ENCODE results near the gene RNF31. TPM values are rescaled to one million over a fixed set of nuclear protein-coding genes. Genes with fewer than 3 reads are reported as not detected.

RNF31 gene
- total RNA-seq, 4 donors from 2014 or later: 19.0 to 38.9 (median 32.0) TPM

GRCh38 chr14:24130380-24130716 lies 16.9 kb upstream of the RNF31 start, which contains the start of gene FITM1:
TSS of gene FITM1 (plus strand) at chr14:24130659. CDS start at chr14:24131564, 905 bp downstream.
- H3K4me3 ChIP-seq: no peak within 1 kb of the TSS
- no peaks in the 10 kb centered on the region for H3K27me3 ChIP-seq
- no peak for ATAC-seq
- H3K9me3 ChIP-seq: no peaks in the 10 kb centered on the region
- TF ChIP-seq EP300 (IDR thresholded peaks at IDR 0.05) (no peak), POLR2A (IDR thresholded peaks at IDR 0.05) (no peak), POLR2AphosphoS5 (IDR thresholded peaks at IDR 0.05) (no peak)
- TF ChIP-seq, protein P1, sequence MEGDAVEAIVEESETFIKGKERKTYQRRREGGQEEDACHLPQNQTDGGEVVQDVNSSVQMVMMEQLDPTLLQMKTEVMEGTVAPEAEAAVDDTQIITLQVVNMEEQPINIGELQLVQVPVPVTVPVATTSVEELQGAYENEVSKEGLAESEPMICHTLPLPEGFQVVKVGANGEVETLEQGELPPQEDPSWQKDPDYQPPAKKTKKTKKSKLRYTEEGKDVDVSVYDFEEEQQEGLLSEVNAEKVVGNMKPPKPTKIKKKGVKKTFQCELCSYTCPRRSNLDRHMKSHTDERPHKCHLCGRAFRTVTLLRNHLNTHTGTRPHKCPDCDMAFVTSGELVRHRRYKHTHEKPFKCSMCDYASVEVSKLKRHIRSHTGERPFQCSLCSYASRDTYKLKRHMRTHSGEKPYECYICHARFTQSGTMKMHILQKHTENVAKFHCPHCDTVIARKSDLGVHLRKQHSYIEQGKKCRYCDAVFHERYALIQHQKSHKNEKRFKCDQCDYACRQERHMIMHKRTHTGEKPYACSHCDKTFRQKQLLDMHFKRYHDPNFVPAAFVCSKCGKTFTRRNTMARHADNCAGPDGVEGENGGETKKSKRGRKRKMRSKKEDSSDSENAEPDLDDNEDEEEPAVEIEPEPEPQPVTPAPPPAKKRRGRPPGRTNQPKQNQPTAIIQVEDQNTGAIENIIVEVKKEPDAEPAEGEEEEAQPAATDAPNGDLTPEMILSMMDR (IDR thresholded peaks at IDR 0.05): no peak
- peaks cover 0 to 22% (median 2%) of the 10 kb centered on the region in 3 donors for H3K4me1 ChIP-seq
- H3K27ac ChIP-seq: peak within 1 kb of the TSS in 3 of 4 donors; percentile 46 to 69 (median 58)
- 80 to 86% methylated on average over 1 of the region's 5 CpGs for WGBS, 2 donors (ENCODE audit: low coverage in 1 of 2)
- no peaks in the 10 kb centered on the region for H3K36me3 ChIP-seq

DNA sequence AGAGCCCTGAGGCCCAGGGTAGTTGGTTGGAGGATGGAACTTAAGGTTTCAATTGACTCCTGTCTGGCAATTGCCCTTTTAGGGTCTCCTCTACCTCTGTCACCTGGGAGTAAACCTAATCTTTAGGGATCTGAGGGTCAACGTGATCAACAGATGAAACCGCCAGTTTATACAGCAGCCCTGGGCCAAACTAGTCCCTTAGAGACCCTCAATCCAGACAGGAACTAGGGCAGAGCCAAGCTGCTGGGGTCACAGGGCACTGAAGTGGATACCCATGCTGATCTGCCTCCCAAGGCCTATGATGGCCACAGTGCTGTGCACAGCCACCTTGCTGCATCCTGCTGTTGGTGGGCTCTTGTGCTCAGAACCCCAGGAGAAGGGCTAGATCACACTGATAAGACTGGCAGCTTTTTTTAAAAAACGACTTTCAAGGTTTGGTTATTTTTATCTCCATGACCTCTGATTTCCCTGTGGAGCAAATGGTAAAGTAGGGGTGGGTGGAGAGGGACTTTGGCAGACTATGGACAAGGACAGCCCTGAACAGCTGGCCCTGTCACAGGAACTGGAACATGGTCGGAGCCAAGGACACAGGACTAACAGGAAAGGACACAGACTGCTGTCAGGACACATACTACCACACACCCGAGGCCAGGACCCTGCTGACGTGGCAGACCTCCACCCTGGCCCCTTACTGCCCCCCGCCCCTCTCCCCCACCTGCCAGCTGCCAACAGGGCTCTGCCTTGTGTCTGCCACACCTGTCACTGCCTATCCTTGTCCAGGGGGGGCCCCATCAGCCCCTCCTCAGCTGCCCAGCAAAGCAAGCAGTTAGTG lies 16.4 kb upstream of the RNF31 start:
- ATAC-seq: no peak
- Histone ChIP-seq H3K4me1 (peaks cover 0 to 26% (median 2%) of the 10 kb centered on the region in 3 donors), H3K27me3 (no peaks in the 10 kb centered on the region), H3K36me3 (no peaks in the 10 kb centered on the region), H3K9me3 (no peaks in the 10 kb centered on the region), H3K27ac (peak overlapping the region in 3 of 4 donors; percentile 46 to 69 (median 58)), H3K4me3 (no peak overlapping the region)
- 0% methylated on average over 1 of the region's 7 CpGs; no CpG with 5 or more reads in 1 of the 2 donors for WGBS, 2 donors (ENCODE audit: low coverage in 1 of 2)
- TF ChIP-seq, protein P1 (IDR thresholded peaks at IDR 0.05): no peak
- TF ChIP-seq POLR2AphosphoS5 (IDR thresholded peaks at IDR 0.05) (no peak), POLR2A (IDR thresholded peaks at IDR 0.05) (no peak), EP300 (IDR thresholded peaks at IDR 0.05) (no peak)

GRCh38 chr14:24131549-24131966 lies 15.7 kb upstream of the RNF31 start:
- Histone ChIP-seq H3K27ac (peak overlapping the region in 3 of 4 donors; percentile 46 to 69 (median 58)), H3K4me3 (no peak overlapping the region), H3K9me3 (no peaks in the 10 kb centered on the region), H3K4me1 (peaks cover 0 to 29% (median 4%) of the 10 kb centered on the region in 3 donors), H3K27me3 (no peaks in the 10 kb centered on the region), H3K36me3 (no peaks in the 10 kb centered on the region)
- WGBS, 2 donors (ENCODE audit: low coverage in 1 of 2): 80% methylated on average over 1 of the region's 15 CpGs; no CpG with 5 or more reads in 1 of the 2 donors
- no peak for ATAC-seq
- TF ChIP-seq POLR2A (IDR thresholded peaks at IDR 0.05) (no peak), EP300 (IDR thresholded peaks at IDR 0.05) (no peak), POLR2AphosphoS5 (IDR thresholded peaks at IDR 0.05) (no peak)
- TF ChIP-seq, protein P1 (IDR thresholded peaks at IDR 0.05): no peak

DNA sequence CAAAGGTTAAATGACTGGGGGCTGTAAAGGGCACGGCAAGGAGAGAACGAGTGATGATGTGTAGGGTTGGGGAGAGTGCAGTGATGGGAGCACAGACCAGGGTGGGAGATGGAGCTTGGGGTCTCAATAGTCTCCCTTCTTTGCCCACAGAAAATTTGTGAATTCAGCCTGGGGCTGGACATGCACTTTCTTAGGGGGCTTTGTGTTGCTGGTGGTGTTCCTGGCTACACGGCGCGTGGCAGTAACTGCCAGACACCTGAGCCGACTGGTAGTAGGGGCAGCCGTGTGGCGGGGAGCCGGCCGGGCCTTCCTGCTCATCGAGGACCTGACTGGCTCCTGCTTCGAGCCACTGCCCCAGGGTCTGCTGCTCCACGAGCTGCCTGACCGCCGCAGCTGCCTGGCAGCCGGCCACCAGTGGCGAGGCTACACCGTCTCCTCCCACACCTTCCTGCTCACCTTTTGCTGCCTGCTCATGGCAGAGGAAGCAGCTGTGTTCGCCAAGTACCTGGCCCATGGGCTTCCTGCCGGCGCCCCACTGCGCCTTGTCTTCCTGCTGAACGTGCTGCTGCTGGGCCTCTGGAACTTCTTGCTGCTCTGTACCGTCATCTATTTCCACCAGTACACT lies 15.1 kb upstream of the RNF31 start:
- ATAC-seq: no peak
- peaks cover 0 to 35% (median 10%) of the 10 kb centered on the region in 3 donors for H3K4me1 ChIP-seq
- 50 to 62% methylated on average over 2 to 7 of the region's 24 CpGs for WGBS, 2 donors (ENCODE audit: low coverage in 1 of 2)

DNA sequence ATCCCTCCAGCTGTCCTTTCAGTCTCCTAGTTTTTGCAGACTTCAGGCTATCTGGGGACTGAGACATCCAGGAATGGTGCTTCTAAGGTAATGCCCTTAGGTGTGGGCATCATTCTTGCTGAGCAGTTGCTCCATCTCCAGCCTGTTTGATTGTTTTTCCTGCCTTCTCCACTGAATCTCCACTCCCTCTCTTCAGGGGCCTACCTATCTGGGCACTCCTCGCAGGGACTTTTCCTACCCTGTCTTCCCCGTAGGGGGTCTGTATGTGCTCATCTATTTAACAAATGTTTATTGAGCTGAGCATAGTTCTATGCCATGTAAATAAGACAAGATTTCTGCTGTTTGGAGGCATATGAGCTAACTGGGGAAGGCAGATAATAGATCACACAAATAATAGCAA lies 14.3 kb upstream of the RNF31 start:
- Histone ChIP-seq H3K27ac (no peak overlapping the region), H3K9me3 (no peaks in the 10 kb centered on the region), H3K4me3 (no peak overlapping the region), H3K4me1 (peaks cover 0 to 43% (median 14%) of the 10 kb centered on the region in 3 donors), H3K36me3 (peaks cover 0 to 11% of the 10 kb centered on the region in 2 donors), H3K27me3 (no peaks in the 10 kb centered on the region)
- WGBS, 2 donors (ENCODE audit: low coverage in 1 of 2): 90 to 92% methylated on average over 2 of the region's 2 CpGs
- no peak for ATAC-seq
- TF ChIP-seq EP300 (IDR thresholded peaks at IDR 0.05): no peak
- no peak for TF ChIP-seq POLR2A (IDR thresholded peaks at IDR 0.05)
- TF ChIP-seq, protein P1 (IDR thresholded peaks at IDR 0.05): no peak
- TF ChIP-seq POLR2AphosphoS5 (IDR thresholded peaks at IDR 0.05): no peak

More for the DNA sequence above, 15.1 kb upstream of the RNF31 start:
- peaks cover 0 to 3% of the 10 kb centered on the region in 2 donors for H3K36me3 ChIP-seq
- H3K4me3 ChIP-seq: no peak overlapping the region
- H3K27ac ChIP-seq: peak overlapping the region in 2 of 4 donors; percentile 58 to 69
- no peaks in the 10 kb centered on the region for H3K27me3 ChIP-seq
- no peaks in the 10 kb centered on the region for H3K9me3 ChIP-seq
- TF ChIP-seq POLR2A (IDR thresholded peaks at IDR 0.05) (no peak), POLR2AphosphoS5 (IDR thresholded peaks at IDR 0.05) (no peak)

Data from gastroesophageal sphincter (tissue), 4 donors.